H1 (cell line): ENCODE measurements around the gene GSTA2. TPM values are rescaled to one million over a fixed set of nuclear protein-coding genes. Genes with fewer than 3 reads are reported as not detected.

Experiments
- CTCF ChIA-PET: fragments of 300-600 bp; sonication (Branson Sonifier 250); formaldehyde crosslinking; loops from one replicate; lab custom pipeline; 2021; ENCODE audit not compliant: partially characterized antibody; lab: Charles Lee
- POLR2A ChIA-PET: fragments of 300-600 bp; sonication (Branson Sonifier 250); formaldehyde crosslinking; loops from one replicate; lab custom pipeline; 2021; ENCODE audit warnings: inconsistent platforms; ENCODE audit not compliant: partially characterized antibody; lab: Charles Lee
- DNase-seq, 2 experiments: peaks; one replicate each; pipeline versions ENCODE4 v3.0.0 to v3.0.0-alpha.2; 2010 to 2022; ENCODE audit warnings: low spot score in 2 of 2, low read depth in 1 of 2, mixed read lengths in 1 of 2
- FAIRE-seq: peaks from 2 replicates; lab custom pipeline; 2011; peaks lifted over from hg19 to GRCh38; lab: Jason Lieb, UNC
- H2AFZ ChIP-seq: 2 replicates; pipeline ENCODE4 v1.8.1; 2012; ENCODE audit warnings: low read length, inconsistent platforms
- H2AK5ac ChIP-seq: 2 replicates; pipeline ENCODE4 v1.6.1; 2013; ENCODE audit warnings: low read depth, low read length
- H2BK120ac ChIP-seq: replicated peaks from 2 replicates; pipeline ENCODE3; 2013; ENCODE audit warnings: low read depth, low read length, inconsistent platforms
- H2BK12ac ChIP-seq: 2 replicates; pipeline ENCODE4 v1.6.1; 2013; ENCODE audit warnings: low read depth, low read length
- H2BK15ac ChIP-seq: 2 replicates; pipeline ENCODE4 v1.6.1; 2013; ENCODE audit warnings: low read length
- H2BK20ac ChIP-seq: 2 replicates; pipeline ENCODE4 v1.6.1; 2013; ENCODE audit warnings: low read length
- H2BK5ac ChIP-seq: 2 replicates; pipeline ENCODE4 v1.6.1; 2013; ENCODE audit warnings: low read depth, low read length
- H3K14ac ChIP-seq: 2 replicates; pipeline ENCODE4 v1.6.1; 2013; ENCODE audit warnings: inconsistent platforms; ENCODE audit not compliant: insufficient read length
- H3K18ac ChIP-seq: 2 replicates; pipeline ENCODE4 v1.6.1; 2013; ENCODE audit warnings: low read length; ENCODE audit errors: extremely low read depth
- H3K23ac ChIP-seq: 2 replicates; pipeline ENCODE4 v1.6.1; 2013; ENCODE audit warnings: inconsistent platforms; ENCODE audit not compliant: insufficient read length
- H3K23me2 ChIP-seq: 2 replicates; pipeline ENCODE4 v1.6.1; 2013; ENCODE audit warnings: low read depth, low read length
- H3K27ac ChIP-seq: 2 replicates; pipeline ENCODE4 v1.6.1; 2011; ENCODE audit warnings: low read depth, low read length, inconsistent platforms
- H3K27me3 ChIP-seq, 4 experiments: replicated peaks in 1 of 4; 1 replicate in 1 of 4; 2 replicates in 3 of 4; pipeline versions ENCODE4 v1.6.1 to v1.8.1; 2011 to 2013; ENCODE audit warnings: low read length in 3 of 4, mild to moderate bottlenecking in 3 of 4, inconsistent platforms in 2 of 4, mixed read lengths in 2 of 4, moderate library complexity in 1 of 4; ENCODE audit not compliant: control insufficient read depth in 3 of 4, insufficient read depth in 3 of 4; ENCODE audit errors: extremely low read depth in 1 of 4
- H3K36me3 ChIP-seq, 4 experiments: 2 replicates each; pipeline versions ENCODE4 v1.6.1 to v1.8.1; 2011 to 2013; ENCODE audit warnings: mild to moderate bottlenecking in 4 of 4, low read length in 3 of 4, moderate library complexity in 2 of 4, control low read depth in 1 of 4, inconsistent platforms in 1 of 4; ENCODE audit not compliant: insufficient read depth in 4 of 4, control insufficient read depth in 2 of 4
- H3K4ac ChIP-seq: replicated peaks from 2 replicates; pipeline ENCODE3; 2013; ENCODE audit warnings: low read length, low read depth, mixed read lengths, inconsistent platforms; ENCODE audit not compliant: insufficient read length
- H3K4me1 ChIP-seq, 4 experiments: replicated peaks in 1 of 4; 1 replicate in 1 of 4; 2 replicates in 3 of 4; pipeline versions ENCODE4 v1.6.1 to v1.8.1; 2011 to 2013; ENCODE audit warnings: low read length in 3 of 4, inconsistent platforms in 2 of 4, mixed read lengths in 1 of 4; ENCODE audit not compliant: insufficient read depth in 4 of 4, control insufficient read depth in 3 of 4
- H3K4me2 ChIP-seq, 2 experiments: 2 replicates each; pipeline versions ENCODE4 v1.6.1 to v1.8.1; 2011 to 2013; ENCODE audit warnings: low read depth in 2 of 2, low read length in 2 of 2, control low read depth in 1 of 2, inconsistent platforms in 1 of 2, mild to moderate bottlenecking in 1 of 2; ENCODE audit not compliant: insufficient read depth in 1 of 2
- H3K4me3 ChIP-seq, 4 experiments: fragments of 200-600, 300-600 bp in 1 of 4; sonication (generic), shearing (Covaris generic), sonication (Bioruptor Twin) in 1 of 4; 2 replicates each; pipeline versions ENCODE4 v1.5.1 to v1.8.1; 2011 to 2016; ENCODE audit warnings: low read length in 4 of 4, low read depth in 3 of 4, control low read depth in 2 of 4, inconsistent platforms in 2 of 4, mild to moderate bottlenecking in 2 of 4, mixed read lengths in 1 of 4, moderate library complexity in 1 of 4; ENCODE audit not compliant: insufficient read depth in 2 of 4; ENCODE audit errors: extremely low read depth in 1 of 4
- H3K56ac ChIP-seq: replicated peaks from 2 replicates; pipeline ENCODE3; 2013; ENCODE audit warnings: low read depth, mild to moderate bottlenecking, mixed read lengths, low read length, inconsistent platforms; ENCODE audit not compliant: insufficient read length
- H3K79me1 ChIP-seq: 2 replicates; pipeline ENCODE4 v1.6.1; 2013; ENCODE audit warnings: low read depth, low read length, control low read depth
- H3K79me2 ChIP-seq, 2 experiments: 2 replicates each; pipeline versions ENCODE4 v1.6.1 to v1.8.1; 2012 to 2013; ENCODE audit warnings: low read length in 2 of 2, mild to moderate bottlenecking in 2 of 2, inconsistent platforms in 1 of 2; ENCODE audit not compliant: insufficient read depth in 2 of 2, control insufficient read depth in 1 of 2
- H3K9ac ChIP-seq, 4 experiments: replicated peaks in 1 of 4; 1 replicate in 1 of 4; 2 replicates in 3 of 4; pipeline versions ENCODE4 v1.6.1 to v1.8.1; 2011 to 2013; ENCODE audit warnings: low read depth in 3 of 4, low read length in 3 of 4, control low read depth in 2 of 4, mild to moderate bottlenecking in 2 of 4, moderate library complexity in 2 of 4, inconsistent platforms in 1 of 4; ENCODE audit errors: extremely low read depth in 1 of 4
- H3K9me3 ChIP-seq, 2 experiments: 2 replicates each; pipeline versions ENCODE4 v1.6.1 to v1.8.1; 2012 to 2013; ENCODE audit warnings: mild to moderate bottlenecking in 2 of 2, moderate library complexity in 2 of 2, control low read depth in 1 of 2, inconsistent platforms in 1 of 2, low read depth in 1 of 2, low read length in 1 of 2, mixed read lengths in 1 of 2; ENCODE audit not compliant: insufficient read depth in 2 of 2
- H4K20me1 ChIP-seq, 2 experiments: replicated peaks in 1 of 2; 2 replicates each; pipeline versions ENCODE3 to v1.8.1; 2011 to 2013; ENCODE audit warnings: inconsistent platforms in 2 of 2, low read length in 2 of 2, mild to moderate bottlenecking in 1 of 2; ENCODE audit not compliant: insufficient read depth in 2 of 2, control insufficient read depth in 1 of 2
- H4K5ac ChIP-seq: 2 replicates; pipeline ENCODE4 v1.6.1; 2013; ENCODE audit warnings: low read length, low read depth, mixed read lengths, inconsistent platforms; ENCODE audit not compliant: insufficient read length
- H4K8ac ChIP-seq: 2 replicates; pipeline ENCODE4 v1.8.0; 2013; ENCODE audit warnings: mild to moderate bottlenecking, moderate library complexity, low read length, inconsistent platforms; ENCODE audit not compliant: insufficient read depth; ENCODE audit errors: extremely low read depth
- H4K91ac ChIP-seq: replicated peaks from 2 replicates; pipeline ENCODE3; 2013; ENCODE audit warnings: low read length, mixed read lengths, inconsistent platforms; ENCODE audit not compliant: insufficient read length
- ATF2 ChIP-seq: IDR thresholded peaks from 2 replicates; pipeline ENCODE4 v1.6.1; 2012; ENCODE audit warnings: low read length, inconsistent platforms
- FOSL1 ChIP-seq: IDR thresholded peaks from 2 replicates; pipeline ENCODE4 v1.6.1; 2011; ENCODE audit warnings: mild to moderate bottlenecking, low read depth, low read length, moderate library complexity; ENCODE audit not compliant: insufficient read depth
- JUND ChIP-seq: IDR thresholded peaks from 2 replicates; pipeline ENCODE4 v1.6.1; 2011; ENCODE audit warnings: mild to moderate bottlenecking, improper control_type of control experiment, low read length
- NANOG ChIP-seq: IDR thresholded peaks from 2 replicates; pipeline ENCODE4 v1.6.1; 2011; ENCODE audit warnings: low read length, low read depth, mild to moderate bottlenecking, inconsistent platforms; ENCODE audit not compliant: insufficient read depth, poor library complexity, severe bottlenecking
- PHF8 ChIP-seq: fragments of 200-600 bp; sonication (generic); conservative IDR thresholded peaks from 2 replicates; pipeline ENCODE4 v1.7.1; 2012; ENCODE audit warnings: low read depth, mild to moderate bottlenecking, inconsistent platforms, low read length, moderate library complexity
- POLR2A ChIP-seq, 2 experiments: IDR thresholded peaks; 1 replicate in 1 of 2; 2 replicates in 1 of 2; pipeline ENCODE4 v1.6.1; 2011; ENCODE audit warnings: low read depth in 2 of 2, low read length in 2 of 2, mild to moderate bottlenecking in 2 of 2; ENCODE audit errors: control extremely low read depth in 1 of 2
- POLR2AphosphoS5 ChIP-seq: IDR thresholded peaks from 2 replicates; pipeline ENCODE4 v1.6.1; 2011; ENCODE audit warnings: low read depth, low read length
- RFX5 ChIP-seq: IDR thresholded peaks from 2 replicates; pipeline ENCODE4 v1.6.1; 2011; ENCODE audit warnings: low read depth, low read length, improper control_type of control experiment, borderline replicate concordance
- SAP30 ChIP-seq: fragments of 300-600 bp; sonication (generic); IDR thresholded peaks from 2 replicates; pipeline ENCODE4 v1.7.1; 2012; ENCODE audit warnings: low read length, moderate library complexity, mild to moderate bottlenecking, inconsistent platforms; ENCODE audit not compliant: insufficient read depth, insufficient replicate concordance
- SIRT6 ChIP-seq: IDR thresholded peaks from one replicate; pipeline ENCODE4 v1.7.1; 2012; ENCODE audit warnings: low read length, inconsistent platforms
- SP4 ChIP-seq: IDR thresholded peaks from 2 replicates; pipeline ENCODE4 v1.6.1; 2012; ENCODE audit warnings: low read length, inconsistent platforms
- YY1 ChIP-seq: IDR thresholded peaks from 2 replicates; pipeline ENCODE4 v1.6.1; 2011; ENCODE audit warnings: low read depth, mild to moderate bottlenecking, low read length
- ZNF274 ChIP-seq: IDR thresholded peaks from 2 replicates; pipeline ENCODE4 v1.7.0; 2012; ENCODE audit warnings: low read length, borderline replicate concordance; ENCODE audit errors: extremely low read depth
- WGBS, 2 experiments: shearing (Covaris generic) in 1 of 2; methylation state at CpG; one replicate each; pipeline versions ENCODE4 v1.1.6 to v1.1.7; 2013 to 2015; ENCODE audit warnings: low lambda C conversion rate in 2 of 2, mixed read lengths in 2 of 2, inconsistent platforms in 1 of 2, low coverage in 1 of 2, missing lambda C conversion rate in 1 of 2; ENCODE audit not compliant: insufficient replicate concordance in 2 of 2, insufficient coverage in 1 of 2, insufficient read length in 1 of 2; ENCODE audit errors: extremely low coverage in 1 of 2, missing lambda C conversion rate in 1 of 2; 5-methylcytosine and 5-hydroxymethylcytosine counted together
- polyA plus RNA-seq, 7 experiments: library from polyadenylated mRNA; depleted of rRNA in 3 of 7; stranded (reverse) in 5 of 7; unstranded in 2 of 7; fragments of >200 nt in 5 of 7; fragments of 200-250 nt in 2 of 7; gene quantifications; 1 replicate in 5 of 7; 2 replicates in 1 of 7; 4 replicates in 1 of 7; pipeline versions ENCODE4 v1.2.1 to v1.2.3, GENCODE V29; 2011 to 2013; ENCODE audit warnings: missing spikeins in 2 of 7, mixed read lengths in 2 of 7
- total RNA-seq: library from RNA; stranded (reverse); fragmentation: NEBNext Ultra II Directional; extraction: Animal tissue kit (Norgen Biotek cat#: 25700); gene quantifications from 2 replicates; pipeline ENCODE4 v1.2.1, GENCODE V29; 2021

Gene GSTA2
- total and polyA plus RNA-seq, 2 of the 8 experiments (the other 6 are each of a cell fraction or from before 2014, with no cell fraction given) = 0.05 TPM; not detected in 1

DNA sequence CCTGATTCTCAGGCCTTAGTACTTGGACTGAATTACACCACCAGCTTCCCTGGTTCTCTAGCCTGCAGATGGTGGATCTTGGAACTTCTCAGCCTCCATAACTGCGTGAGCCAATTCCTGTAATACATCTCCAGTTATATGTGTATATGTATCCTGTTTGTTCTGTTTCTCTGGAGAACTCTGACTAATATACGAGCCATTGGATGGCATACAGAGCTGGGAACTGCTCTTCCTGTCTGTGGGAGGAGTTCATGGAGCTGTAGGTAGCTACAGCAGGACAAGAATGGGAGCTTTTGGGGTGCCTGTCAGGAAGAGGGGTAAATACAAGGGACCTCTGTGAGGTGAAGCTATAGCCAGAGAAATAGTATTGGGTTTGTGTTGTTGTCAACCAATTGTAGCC is 51.1 kb downstream of the GSTA2 start:
- POLR2A ChIA-PET = no interaction called here
- H3K9me3 ChIP-seq = peaks cover 0 to 6% of the 10 kb centered on the region in 2 experiments; a peak in 1 of 4 replicates
- no peak overlapping the region for H3K9ac ChIP-seq
- H3K36me3 ChIP-seq = no peaks in the 10 kb centered on the region
- H3K4me3 ChIP-seq = no peak overlapping the region
- no peak overlapping the region for H2BK5ac ChIP-seq
- CTCF ChIA-PET = interaction anchor here (1.0 to 3.3 kb wide), 2 partner anchors 12 to 21 kb away, joined by 3 to 20 read pairs; no protein-coding TSS in a partner anchor
- no peaks in the 10 kb centered on the region for H3K27me3 ChIP-seq
- no peak overlapping the region for H4K91ac ChIP-seq
- no peak overlapping the region for H2BK12ac ChIP-seq
- no peak overlapping the region for H2BK20ac ChIP-seq
- DNase-seq (no peak), FAIRE-seq (no peak)
- no peak overlapping the region for H3K18ac ChIP-seq
- no peaks in the 10 kb centered on the region for H3K79me2 ChIP-seq
- no peaks in the 10 kb centered on the region for H3K4me1 ChIP-seq
- H3K23ac ChIP-seq = no peak overlapping the region
- no peaks in the 10 kb centered on the region for H3K79me1 ChIP-seq
- H2BK120ac ChIP-seq = no peak overlapping the region
- no peak overlapping the region for H3K4me2 ChIP-seq
- H4K5ac ChIP-seq = no peak overlapping the region
- H4K8ac ChIP-seq = no peak overlapping the region
- no peak overlapping the region for H2AK5ac ChIP-seq
- no peak overlapping the region for H3K14ac ChIP-seq
- no peak overlapping the region for H3K4ac ChIP-seq
- no peaks in the 10 kb centered on the region for H3K23me2 ChIP-seq
- H3K27ac ChIP-seq = no peak overlapping the region
- H4K20me1 ChIP-seq = no peaks in the 10 kb centered on the region
- H2AFZ ChIP-seq = no peak overlapping the region
- 93% methylated on average over 2 of the region's 2 CpGs; no CpG with 5 or more reads in 1 of the 2 experiments for WGBS, 2 experiments
- H2BK15ac ChIP-seq = no peak overlapping the region
- no peak overlapping the region for H3K56ac ChIP-seq
- TF ChIP-seq PHF8 (no peak), ATF2 (no peak), SAP30 (no peak), JUND (no peak), NANOG (no peak), YY1 (no peak), POLR2A (IDR thresholded peaks at IDR 0.05; ENCODE audit: control extremely low read depth in 1 of 2, low read depth in 2 of 2, low read length in 2 of 2) (no peak), ZNF274 (no peak), FOSL1 (no peak), RFX5 (no peak), POLR2AphosphoS5 (no peak), SIRT6 (no peak), SP4 (no peak)
